Gastrocnemius medialis (tissue), 4 donors: ENCODE results near the gene MTCL3.

Experiments used
- CTCF ChIP-seq, 5 experiments: fragments of 450-650 bp in 3 of 5; fragments of 200-600 bp in 2 of 5; sonication (generic) in 2 of 5; IDR thresholded peaks in 4 of 5; conservative IDR thresholded peaks in 1 of 5; 1 replicate in 4 of 5; 2 replicates in 1 of 5; pipeline ENCODE4 v1.5.1; 2016 to 2019; ENCODE audit warnings: antibody characterized with exemption in 5 of 5, mild to moderate bottlenecking in 3 of 5, moderate library complexity in 3 of 5
- POLR2A ChIP-seq, 2 donors: fragments of 450-650 bp; IDR thresholded peaks; one replicate each; pipeline ENCODE4 v1.6.1; 2017; ENCODE audit warnings: antibody characterized with exemption in 2 of 2, mild to moderate bottlenecking in 2 of 2, moderate library complexity in 2 of 2

- TF ChIP-seq CTCF (IDR thresholded peaks at IDR 0.05 in 4 of 5, conservative IDR thresholded peaks at IDR 0.05 in 1 of 5): no peak
- TF ChIP-seq POLR2A (IDR thresholded peaks at IDR 0.05): no peak
Observed at GRCh38 chr6:127497410-127497809, 21.7 kb downstream of the MTCL3 start.
